Left kidney (tissue), 2 donors: ENCODE data around the gene FAM186B. TPM values are rescaled to one million over a fixed set of nuclear protein-coding genes. Genes with fewer than 3 reads are reported as not detected.

ENCODE experiments used
- DNase-seq: peaks from one replicate; pipeline ENCODE4 v3.0.0-alpha.2; 2013
- polyA plus RNA-seq: library from polyadenylated mRNA; unstranded; fragments of 120-200 nt; gene quantifications from one replicate; pipeline ENCODE4 v1.2.1, GENCODE V29; 2013; ENCODE audit not compliant: insufficient read length

The FAM186B gene
- polyA plus RNA-seq, 1 donor = 3.1 TPM

GRCh38 chr12:49636574-49636973 lies 31.1 kb upstream of the FAM186B start:
- no peak for DNase-seq

GRCh38 chr12:49635656-49636055 lies 30.2 kb upstream of the FAM186B start:
- no peak for DNase-seq

GRCh38 chr12:49635036-49635435 lies 29.6 kb upstream of the FAM186B start:
- DNase-seq = no peak

GRCh38 chr12:49633703-49634345 lies 28.4 kb upstream of the FAM186B start:
- no peak for DNase-seq

- DNase-seq = no peak
Observed at GRCh38 chr12:49632986-49633702, 27.7 kb upstream of the FAM186B start.

- no peak for DNase-seq
Observed at GRCh38 chr12:49632401-49632800, 27.0 kb upstream of the FAM186B start.

- no peak for DNase-seq
Observed at GRCh38 chr12:49631336-49631907, 26.0 kb upstream of the FAM186B start.

- no peak for DNase-seq
Observed at GRCh38 chr12:49627752-49628360, 22.4 kb upstream of the FAM186B start.

- DNase-seq = no peak
Observed at GRCh38 chr12:49626836-49627235, 21.4 kb upstream of the FAM186B start.

- no peak for DNase-seq
Observed at GRCh38 chr12:49626169-49626835, 20.9 kb upstream of the FAM186B start.

GRCh38 chr12:49624921-49625577 lies 19.6 kb upstream of the FAM186B start:
- DNase-seq = no peak

- peak; percentile 79 for DNase-seq
Observed at GRCh38 chr12:49623142-49623904, 17.9 kb upstream of the FAM186B start, which contains the start of gene PRPF40B. PRPF40B (plus strand) TSS chr12:49623561; CDS start chr12:49623591, 30 bp downstream.

GRCh38 chr12:49622501-49623141 lies 17.2 kb upstream of the FAM186B start:
- no peak for DNase-seq

GRCh38 chr12:49621651-49622500 lies 16.4 kb upstream of the FAM186B start:
- DNase-seq = no peak

- DNase-seq = no peak
Observed at GRCh38 chr12:49619286-49619685, 13.8 kb upstream of the FAM186B start.

GRCh38 chr12:49618576-49618975 lies 13.1 kb upstream of the FAM186B start:
- DNase-seq = no peak

- no peak for DNase-seq
Observed at GRCh38 chr12:49616533-49617219, 11.2 kb upstream of the FAM186B start.

GRCh38 chr12:49615725-49616124 lies 10.3 kb upstream of the FAM186B start:
- DNase-seq = no peak

GRCh38 chr12:49612210-49612609 lies 6.8 kb upstream of the FAM186B start:
- DNase-seq = no peak
